ENCODE results near the gene YIPF5.

DNA sequence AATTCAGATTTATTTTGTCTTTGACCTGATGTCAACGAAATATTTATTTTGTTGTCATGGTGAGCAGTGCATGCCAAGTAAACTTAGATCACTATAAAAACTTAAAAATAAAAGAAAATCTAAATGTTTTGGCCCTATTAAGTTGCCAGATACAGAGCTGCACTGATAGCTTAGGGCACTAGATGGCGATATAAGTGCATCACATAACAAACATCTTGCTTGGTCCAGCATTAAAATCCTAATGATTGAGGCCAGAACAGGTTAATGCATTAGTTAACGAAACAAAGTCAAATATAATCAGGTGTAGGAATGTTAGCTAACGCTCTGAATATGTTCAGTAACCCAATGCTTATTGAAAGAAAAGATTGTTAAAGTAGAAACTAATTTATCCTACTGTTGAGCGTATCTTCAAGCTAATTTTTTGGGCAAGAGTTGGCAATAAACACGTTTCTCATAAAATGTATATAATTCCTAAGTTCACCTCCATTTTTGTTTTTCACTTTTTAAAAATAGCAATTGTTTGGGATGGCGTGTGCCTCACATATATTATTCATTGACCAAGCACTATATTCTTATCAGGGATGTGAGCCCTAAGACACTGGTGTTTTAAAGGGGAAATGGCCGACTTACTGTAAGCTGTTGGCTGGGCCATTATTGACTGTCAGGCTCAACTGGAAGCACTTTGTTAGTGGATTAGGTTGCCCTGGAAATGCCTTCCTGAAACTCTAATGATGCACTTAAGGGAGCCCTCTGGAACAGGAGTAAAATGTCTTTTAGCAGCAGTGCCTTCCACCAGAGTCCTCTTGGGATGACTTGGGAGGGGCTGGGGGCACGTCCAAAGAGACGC, 33.5 kb upstream of the YIPF5 start:
- TF ChIP-seq, protein P1, sequence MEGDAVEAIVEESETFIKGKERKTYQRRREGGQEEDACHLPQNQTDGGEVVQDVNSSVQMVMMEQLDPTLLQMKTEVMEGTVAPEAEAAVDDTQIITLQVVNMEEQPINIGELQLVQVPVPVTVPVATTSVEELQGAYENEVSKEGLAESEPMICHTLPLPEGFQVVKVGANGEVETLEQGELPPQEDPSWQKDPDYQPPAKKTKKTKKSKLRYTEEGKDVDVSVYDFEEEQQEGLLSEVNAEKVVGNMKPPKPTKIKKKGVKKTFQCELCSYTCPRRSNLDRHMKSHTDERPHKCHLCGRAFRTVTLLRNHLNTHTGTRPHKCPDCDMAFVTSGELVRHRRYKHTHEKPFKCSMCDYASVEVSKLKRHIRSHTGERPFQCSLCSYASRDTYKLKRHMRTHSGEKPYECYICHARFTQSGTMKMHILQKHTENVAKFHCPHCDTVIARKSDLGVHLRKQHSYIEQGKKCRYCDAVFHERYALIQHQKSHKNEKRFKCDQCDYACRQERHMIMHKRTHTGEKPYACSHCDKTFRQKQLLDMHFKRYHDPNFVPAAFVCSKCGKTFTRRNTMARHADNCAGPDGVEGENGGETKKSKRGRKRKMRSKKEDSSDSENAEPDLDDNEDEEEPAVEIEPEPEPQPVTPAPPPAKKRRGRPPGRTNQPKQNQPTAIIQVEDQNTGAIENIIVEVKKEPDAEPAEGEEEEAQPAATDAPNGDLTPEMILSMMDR (conservative IDR thresholded peaks at IDR 0.05; ENCODE audit: low read depth, low read length), result peak; percentile 84
- no peak for TF ChIP-seq EZH2 (IDR thresholded peaks at IDR 0.05; ENCODE audit: low read length, unreplicated experiment)

Measured in PC-3 (cell line).